ENCODE measurements around the gene ACSF3. TPM values are rescaled to one million over a fixed set of nuclear protein-coding genes. Genes with fewer than 3 reads are reported as not detected.

The ACSF3 gene
- total RNA-seq, 4 donors from 2014 or later, result 17.6 to 27.6 (median 21.6) TPM

GRCh38 chr16:89156740-89157645, 63.3 kb downstream of the ACSF3 start:
- ATAC-seq (ENCODE audit: low FRiP score), result no peak
- TF ChIP-seq CTCF (IDR thresholded peaks at IDR 0.05), result no peak
- DNase-seq (ENCODE audit: low spot score), result no peak

GRCh38 chr16:89157778-89158177, 64.1 kb downstream of the ACSF3 start:
- no peak for TF ChIP-seq CTCF (IDR thresholded peaks at IDR 0.05)
- ATAC-seq (ENCODE audit: low FRiP score) (no peak), DNase-seq (ENCODE audit: low spot score) (no peak)

- no peak for ATAC-seq (ENCODE audit: low FRiP score)
- no peak for TF ChIP-seq CTCF (IDR thresholded peaks at IDR 0.05)
- no peak for DNase-seq (ENCODE audit: low spot score)
These were observed 65.6 kb downstream of the ACSF3 start for GRCh38 chr16:89159066-89159849.

GRCh38 chr16:89159850-89160354, 66.2 kb downstream of the ACSF3 start:
- DNase-seq (ENCODE audit: low spot score) (no peak), ATAC-seq (ENCODE audit: low FRiP score) (no peak)
- no peak for TF ChIP-seq CTCF (IDR thresholded peaks at IDR 0.05)

- DNase-seq (ENCODE audit: low spot score) (no peak), ATAC-seq (ENCODE audit: low FRiP score) (no peak)
- TF ChIP-seq CTCF (IDR thresholded peaks at IDR 0.05), result no peak
These were observed 67.5 kb downstream of the ACSF3 start for GRCh38 chr16:89160977-89161701.

GRCh38 chr16:89161763-89162713, 68.4 kb downstream of the ACSF3 start:
- ATAC-seq (ENCODE audit: low FRiP score) (no peak), DNase-seq (ENCODE audit: low spot score) (no peak)
- no peak for TF ChIP-seq CTCF (IDR thresholded peaks at IDR 0.05)
